Activated gamma-delta T cell treated with Interleukin-2 at 50 U/mL for 16 hours (primary cell): ENCODE data around the gene ARL16.
"Not testable (repeated sequence)": the region's sequence is repeated elsewhere in the genome, so short reads cannot be mapped to it uniquely, and the experiment has no call there.

Experiments used
- DNase-seq: peaks from one replicate; pipeline ENCODE4 v3.0.0-alpha.2; 2020

ARL16 gene

DNA sequence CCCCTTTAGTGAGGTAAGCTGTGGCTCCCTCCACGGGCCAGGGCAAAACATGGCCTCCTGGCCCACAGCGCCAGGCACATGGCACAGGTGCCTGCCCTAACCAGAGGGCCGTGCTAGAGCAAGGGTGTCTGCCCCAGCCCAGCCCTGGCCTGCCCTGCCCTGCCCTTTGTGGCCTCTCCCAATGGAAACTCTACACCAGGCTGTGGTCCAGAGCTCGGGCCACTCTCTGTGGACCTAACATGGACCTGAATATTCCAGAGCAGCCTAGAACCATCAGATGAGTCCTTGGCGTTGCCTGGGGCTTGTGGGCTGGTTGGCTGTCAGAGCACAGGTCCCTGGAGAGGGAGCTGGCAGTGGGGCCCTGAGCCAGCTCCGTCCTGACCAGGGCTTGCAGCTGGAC, 11.6 kb upstream of the ARL16 start:
- DNase-seq, result no peak

- DNase-seq, result no peak
Measured at GRCh38 chr17:81694810-81695209, 11.2 kb upstream of the ARL16 start.

GRCh38 chr17:81693509-81694210, 10.1 kb upstream of the ARL16 start:
- no peak for DNase-seq

DNA sequence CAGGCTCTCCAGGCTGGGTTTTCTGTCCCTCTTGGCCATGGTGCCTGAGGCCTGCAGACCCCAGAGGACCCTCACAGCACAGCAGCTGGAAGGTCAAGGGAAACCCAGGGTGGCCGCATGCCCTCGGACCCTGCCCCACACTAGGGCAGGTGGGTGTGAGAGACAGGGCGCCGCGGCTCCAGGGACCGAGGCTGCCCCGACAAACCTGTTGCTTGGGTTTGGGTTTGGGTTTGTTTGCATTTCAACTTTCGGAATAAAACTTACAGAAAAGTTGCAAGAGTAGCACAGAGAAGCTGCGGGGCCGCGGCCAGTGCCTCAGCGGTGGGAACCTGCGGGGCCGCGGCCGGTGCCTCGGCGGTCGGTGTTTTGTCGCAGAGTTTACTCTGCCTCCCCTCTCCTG, 8.0 kb upstream of the ARL16 start:
- no peak for DNase-seq

- DNase-seq, result no peak
Measured at GRCh38 chr17:81691196-81691595, 7.6 kb upstream of the ARL16 start.

- no peak for DNase-seq
Measured at GRCh38 chr17:81690549-81690948, 7.0 kb upstream of the ARL16 start.

GRCh38 chr17:81690066-81690465, 6.5 kb upstream of the ARL16 start:
- DNase-seq, result no peak

DNA sequence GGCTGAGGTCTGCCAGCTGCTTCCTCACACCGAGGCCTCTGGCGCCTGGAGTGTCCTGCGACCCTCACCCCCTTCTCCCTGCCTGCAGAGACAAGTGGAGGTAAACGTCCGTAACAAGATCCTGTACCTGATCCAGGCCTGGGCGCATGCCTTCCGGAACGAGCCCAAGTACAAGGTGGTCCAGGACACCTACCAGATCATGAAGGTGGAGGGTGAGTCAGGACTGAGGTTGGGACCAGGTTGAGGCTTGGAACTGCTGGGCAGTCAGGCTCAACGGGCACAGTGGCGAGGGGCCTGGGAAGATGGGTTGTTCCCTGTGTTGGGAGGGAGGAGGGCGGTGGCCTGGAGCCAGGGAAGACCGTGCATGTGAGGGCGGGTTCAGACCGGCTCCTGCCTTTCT, 5.0 kb upstream of the ARL16 start:
- no peak for DNase-seq

DNA sequence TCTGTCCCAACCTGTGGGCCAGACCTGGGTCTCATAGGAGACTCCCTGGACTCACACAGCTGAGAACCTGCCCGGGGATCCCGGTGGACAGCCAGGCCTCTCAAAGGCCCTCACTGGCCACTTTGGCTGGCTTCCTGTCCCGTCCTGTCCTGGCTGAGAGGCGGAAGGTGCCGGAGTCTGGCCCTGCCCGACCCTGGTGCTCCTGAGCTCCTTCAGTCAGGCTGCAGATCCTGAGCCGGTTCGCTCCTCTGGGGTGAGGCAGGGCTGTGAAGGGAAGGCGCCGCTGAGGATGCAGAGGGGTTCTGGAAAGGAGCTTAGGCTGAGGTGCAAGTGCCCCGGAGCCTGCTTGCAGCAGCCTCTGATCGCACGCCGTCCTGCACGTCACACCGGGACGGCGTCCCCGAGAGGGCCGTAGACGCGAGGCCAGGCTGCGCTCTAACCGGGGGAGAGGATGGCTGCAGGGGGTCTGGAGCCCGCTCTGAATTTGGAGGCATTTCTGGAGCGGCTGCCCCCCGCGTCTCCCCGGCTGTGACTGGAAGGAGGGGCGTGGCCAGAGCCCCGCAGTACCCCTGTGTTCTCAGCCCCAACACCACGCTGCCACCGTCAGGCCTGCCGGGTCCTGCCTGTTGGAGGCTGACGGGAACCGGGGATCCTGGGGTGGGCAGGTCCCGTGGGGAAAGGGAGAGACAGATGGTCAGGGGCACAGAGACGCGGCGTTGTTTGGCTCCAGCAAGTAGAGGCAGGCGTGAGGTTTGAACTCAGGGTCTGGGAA, 4.4 kb upstream of the ARL16 start:
- no peak for DNase-seq

GRCh38 chr17:81686614-81687013, 3.0 kb upstream of the ARL16 start:
- DNase-seq, result no peak

- no peak for DNase-seq
Measured at GRCh38 chr17:81685108-81685507, 1.5 kb upstream of the ARL16 start.

GRCh38 chr17:81684442-81684911, 880 bp upstream of the ARL16 start:
- no peak for DNase-seq

- DNase-seq, result no peak
Measured at GRCh38 chr17:81683208-81683583, 401 bp downstream of the ARL16 start.

- no peak for DNase-seq
Measured at GRCh38 chr17:81682565-81683207, 911 bp downstream of the ARL16 start.

DNA sequence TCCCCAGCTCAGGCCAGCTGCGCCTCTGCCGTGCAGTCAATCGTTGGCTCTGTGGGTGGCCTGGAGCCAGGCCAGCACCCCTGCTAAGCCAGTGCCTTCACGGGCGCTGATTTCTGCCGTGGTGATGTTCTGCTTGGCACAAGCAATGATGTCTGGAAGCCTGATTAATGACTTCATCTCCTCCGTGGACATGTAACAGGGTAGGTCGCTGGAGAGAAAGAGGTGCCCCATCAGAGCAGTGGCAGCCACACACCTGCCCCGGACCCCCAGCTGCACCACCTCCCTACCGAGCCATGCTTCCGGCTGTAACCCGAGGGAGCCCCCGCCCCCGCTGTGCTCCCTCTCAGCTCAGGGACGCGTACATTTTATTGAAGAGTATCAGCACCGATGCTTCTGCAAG, 1.9 kb downstream of the ARL16 start:
- no peak for DNase-seq

DNA sequence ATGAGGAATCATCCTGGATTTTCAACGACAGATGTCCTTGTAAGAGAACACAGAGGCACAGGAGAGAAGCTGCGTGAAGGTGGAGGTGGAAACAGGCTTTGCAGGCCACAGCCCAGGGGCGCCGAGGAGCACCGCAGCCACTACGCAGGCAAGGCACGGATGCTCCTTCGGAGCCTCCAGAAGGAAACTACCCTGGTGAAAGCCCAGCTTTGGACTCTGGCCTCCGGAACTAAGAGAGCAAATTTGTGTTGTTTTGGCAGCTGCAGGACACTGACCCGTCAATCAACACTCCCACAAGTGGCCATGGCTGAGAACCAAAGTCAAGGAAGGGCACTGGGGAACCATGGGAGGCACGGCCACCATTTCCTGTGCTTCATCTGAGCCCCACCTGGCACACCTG, 3.4 kb downstream of the ARL16 start:
- DNase-seq, result no peak

GRCh38 chr17:81676906-81677305, 6.7 kb downstream of the ARL16 start:
- no peak for DNase-seq

DNA sequence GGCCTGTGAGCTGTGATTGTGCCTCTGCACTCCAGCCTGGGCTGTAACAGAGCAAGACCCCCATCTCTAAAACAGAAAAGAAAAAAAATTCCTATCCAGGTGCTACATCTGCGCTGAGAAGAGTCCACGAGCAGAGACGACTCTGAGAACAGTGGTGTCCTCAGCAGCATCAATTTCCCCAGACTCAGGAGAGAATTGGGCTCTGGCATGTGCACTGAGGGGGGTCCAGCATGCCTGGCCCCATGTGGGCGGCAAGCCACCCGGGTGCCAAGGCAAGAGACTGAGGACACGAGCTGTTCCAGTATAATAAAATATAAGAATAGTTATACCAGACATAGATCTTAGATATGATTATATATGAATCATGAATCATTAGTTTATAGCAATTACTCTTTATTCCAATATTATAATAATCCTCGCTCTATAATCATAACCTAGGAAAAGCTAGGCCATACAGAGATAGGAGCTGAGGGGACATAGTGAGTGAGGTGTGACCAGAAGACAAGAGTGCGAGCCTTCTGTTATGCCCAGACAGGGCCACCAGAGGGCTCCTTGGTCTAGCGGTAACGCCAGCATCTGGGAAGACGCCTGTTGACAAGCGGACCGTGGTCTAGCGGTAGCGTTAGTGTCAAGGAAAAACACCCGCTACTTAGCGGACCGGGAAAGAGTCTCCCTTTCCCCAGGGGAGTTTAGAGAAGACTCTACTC, 7.9 kb downstream of the ARL16 start:
- DNase-seq, result not testable (repeated sequence)

DNA sequence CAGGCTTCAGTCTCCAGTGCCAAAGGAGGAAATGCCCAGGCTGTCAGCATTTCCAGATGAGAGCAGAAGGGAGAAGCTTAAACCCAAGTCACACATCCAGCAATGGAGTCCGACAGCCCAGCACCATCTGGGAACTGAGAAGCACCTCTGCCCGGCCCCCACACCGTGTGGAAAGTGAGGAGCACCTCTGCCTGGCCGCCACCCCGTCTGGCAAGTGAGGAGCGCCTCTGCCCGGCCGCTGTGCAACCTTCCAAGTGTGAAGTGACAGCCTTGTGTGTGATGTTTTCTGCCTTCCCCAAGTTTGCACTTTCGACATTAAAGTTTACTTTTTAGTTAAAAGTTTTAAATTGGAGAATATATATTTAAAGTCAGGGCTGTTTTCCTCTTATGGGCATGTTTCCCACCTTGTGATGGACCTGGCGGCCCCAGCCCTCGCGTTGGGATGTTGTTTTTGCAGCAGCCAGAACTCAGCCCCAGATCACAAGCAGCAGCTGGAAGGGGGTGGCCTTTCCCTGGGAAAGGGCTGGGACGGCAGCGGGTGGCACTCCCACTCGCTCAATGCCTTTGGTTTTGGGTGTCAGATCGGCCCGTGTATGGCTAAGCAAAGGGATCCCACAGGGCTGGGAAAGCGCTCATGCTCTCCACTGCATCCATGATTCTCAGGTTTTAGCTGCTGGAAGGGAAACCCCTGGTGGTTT, 9.9 kb downstream of the ARL16 start:
- no peak for DNase-seq

DNA sequence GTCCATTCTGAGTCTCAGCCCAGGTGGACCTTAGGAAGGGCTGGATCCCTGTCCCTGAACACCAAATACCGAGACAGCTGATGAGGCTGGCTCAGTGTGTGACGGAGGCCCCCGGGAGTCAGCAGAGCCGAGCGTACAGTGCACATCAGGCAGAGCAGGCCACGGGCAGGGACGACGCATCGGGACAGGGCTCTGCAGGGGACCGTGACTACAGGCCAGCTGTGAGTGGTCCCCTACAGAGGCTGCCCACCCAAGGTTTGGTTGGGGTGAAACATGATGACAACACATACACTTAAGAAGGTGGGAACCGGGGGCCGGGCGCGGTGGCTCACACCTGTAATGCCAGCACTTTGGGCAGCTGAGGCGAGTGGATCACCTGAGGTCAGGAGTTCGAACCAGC, 10.6 kb downstream of the ARL16 start:
- DNase-seq, result no peak

DNA sequence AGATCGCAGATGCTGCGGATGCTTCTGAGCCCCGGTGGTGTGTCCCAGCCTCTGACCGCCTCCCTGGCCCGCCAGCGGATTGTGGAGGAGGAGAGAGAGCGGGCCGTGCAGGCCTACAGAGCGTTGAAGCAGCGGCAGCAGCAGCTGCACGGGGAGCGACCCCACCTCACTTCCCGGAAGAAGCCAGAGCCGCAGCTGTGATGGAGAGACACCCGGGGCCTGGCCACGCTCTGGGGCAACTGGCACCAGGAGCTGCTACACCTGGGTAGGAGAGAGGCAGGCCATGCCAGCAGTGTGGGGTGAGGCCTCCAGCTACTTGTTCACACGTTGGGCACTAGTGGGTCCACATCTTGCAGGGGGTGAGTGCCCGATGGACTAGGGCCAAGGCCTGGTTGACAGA, 11.1 kb downstream of the ARL16 start:
- no peak for DNase-seq

GRCh38 chr17:81667754-81668153, 15.8 kb downstream of the ARL16 start:
- DNase-seq, result no peak
